Left ventricle myocardium inferior (tissue), 1 donor: Measurements from ENCODE around the gene DRAM2. TPM values are rescaled to one million over a fixed set of nuclear protein-coding genes. Genes with fewer than 3 reads are reported as not detected.
"Not testable (repeated sequence)": the region's sequence is repeated elsewhere in the genome, so short reads cannot be mapped to it uniquely, and the experiment has no call there.

ENCODE experiments used
- DNase-seq: peaks from one replicate; pipeline ENCODE4 v3.0.0-alpha.2; 2020
- H3K27ac ChIP-seq: fragments of 200-600 bp; replicated peaks from 2 replicates; pipeline ENCODE4 v1.8.0; 2021
- H3K27me3 ChIP-seq: fragments of 200-600 bp; 2 replicates; pipeline ENCODE4 v1.8.0; 2021; ENCODE audit warnings: low read depth
- H3K36me3 ChIP-seq: fragments of 200-600 bp; 2 replicates; pipeline ENCODE4 v1.8.0; 2021
- H3K4me1 ChIP-seq: fragments of 200-600 bp; 2 replicates; pipeline ENCODE4 v1.8.0; 2021
- H3K4me3 ChIP-seq: fragments of 200-600 bp; 2 replicates; pipeline ENCODE4 v1.8.0; 2021; ENCODE audit warnings: mild to moderate bottlenecking, moderate library complexity
- H3K9me3 ChIP-seq: fragments of 200-600 bp; replicated peaks from 2 replicates; pipeline ENCODE4 v1.8.0; 2021
- CTCF ChIP-seq: fragments of 200-600 bp; IDR thresholded peaks from 2 replicates; pipeline ENCODE4 v1.8.0; 2021; ENCODE audit warnings: antibody characterized with exemption, mild to moderate bottlenecking, borderline replicate concordance
- intact Hi-C: fragments of 100-400 bp; cut with micrococcal nuclease; formaldehyde crosslinking; loops from one replicate; pipeline ENCODE4 v1.11.0; 2022
- total RNA-seq: library from RNA; stranded (reverse); fragmentation: NEBNext Ultra II Directional; extraction: Animal tissue kit (Norgen Biotek cat#: 25700); gene quantifications from one replicate; pipeline ENCODE4 v1.2.1, GENCODE V29; 2021
- donor health status: DM: no; HTN: yes; CAD: no; lungs with severe emphysema.

The DRAM2 gene
- total RNA-seq, 1 donor from 2014 or later: 33.0 TPM

GRCh38 chr1:111085676-111086075, 54.2 kb downstream of the DRAM2 start:
- Histone ChIP-seq H3K9me3 (no peaks in the 10 kb centered on the region), H3K27ac (no peak overlapping the region), H3K4me1 (no peaks in the 10 kb centered on the region), H3K4me3 (no peak overlapping the region), H3K27me3 (no peaks in the 10 kb centered on the region), H3K36me3 (no peaks in the 10 kb centered on the region)
- TF ChIP-seq CTCF: no peak
- intact Hi-C loops: no loop called here
- no peak for DNase-seq

DNA sequence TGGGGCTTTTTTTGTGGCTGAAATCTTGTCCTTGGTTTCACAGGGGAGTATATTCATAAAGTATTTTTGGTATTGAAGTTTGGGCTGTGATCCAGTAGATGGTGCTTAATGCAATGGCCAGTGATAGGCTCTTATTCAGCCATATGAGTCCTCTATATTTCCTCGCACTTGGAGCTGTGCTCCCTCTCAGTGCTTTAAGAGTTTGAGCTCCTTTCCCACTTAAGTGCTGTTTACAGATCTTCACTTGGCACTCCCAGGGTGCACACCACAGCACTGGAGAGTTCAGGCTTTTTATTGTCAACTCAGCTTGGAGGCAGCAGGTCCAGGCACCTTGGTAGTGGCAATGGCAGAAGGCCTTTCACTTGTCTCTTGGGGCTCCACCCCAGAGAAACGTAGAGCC, 54.9 kb downstream of the DRAM2 start:
- intact Hi-C loops: no loop called here
- H3K36me3 ChIP-seq: no peaks in the 10 kb centered on the region
- no peak overlapping the region for H3K4me3 ChIP-seq
- H3K27ac ChIP-seq: no peak overlapping the region
- H3K27me3 ChIP-seq: no peaks in the 10 kb centered on the region
- peaks cover 4% of the 10 kb centered on the region for H3K9me3 ChIP-seq
- no peak for DNase-seq
- TF ChIP-seq CTCF: no peak
- H3K4me1 ChIP-seq: no peaks in the 10 kb centered on the region

DNA sequence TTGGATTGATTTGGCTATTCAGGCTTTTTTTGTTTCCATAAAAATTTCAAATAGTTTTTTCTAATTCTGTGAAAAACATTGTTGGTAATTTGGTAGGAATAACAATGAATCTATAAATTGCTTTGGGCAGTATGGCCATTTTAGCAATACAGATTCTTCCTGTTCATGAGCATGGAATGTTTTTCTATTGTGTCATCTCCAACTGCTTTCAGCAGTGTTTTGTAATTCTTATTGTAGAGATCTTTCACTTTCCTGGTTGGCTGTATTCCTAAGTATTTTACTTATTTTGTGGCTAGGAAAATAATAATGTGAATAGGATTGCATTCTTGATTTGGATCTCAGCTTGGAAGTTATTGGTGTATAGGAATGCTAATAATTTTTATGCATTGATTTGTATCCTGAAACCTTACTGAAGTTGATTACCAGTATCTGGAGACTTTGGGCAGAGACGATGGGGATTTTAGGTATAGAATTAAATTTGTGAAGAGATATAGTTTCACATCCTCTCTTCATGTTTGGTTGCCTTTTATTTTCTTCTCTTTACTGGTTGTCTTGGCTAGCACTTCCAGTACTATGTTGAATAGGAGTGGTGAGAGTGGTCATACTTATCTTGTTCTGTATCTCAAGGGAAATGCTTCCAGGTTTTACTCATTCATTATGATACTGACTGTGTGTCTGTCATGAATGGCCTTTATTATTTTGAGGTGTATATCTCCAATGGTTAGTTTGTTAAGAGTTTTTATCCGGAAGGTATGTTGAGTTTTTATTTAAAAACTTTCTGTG, 57.3 kb downstream of the DRAM2 start:
- intact Hi-C loops: no loop called here
- no peaks in the 10 kb centered on the region for H3K4me1 ChIP-seq
- H3K27me3 ChIP-seq: no peaks in the 10 kb centered on the region
- peaks cover 21% of the 10 kb centered on the region for H3K9me3 ChIP-seq
- no peaks in the 10 kb centered on the region for H3K36me3 ChIP-seq
- H3K4me3 ChIP-seq: no peak overlapping the region
- no peak for DNase-seq
- H3K27ac ChIP-seq: no peak overlapping the region
- no peak for TF ChIP-seq CTCF

- peaks cover 43% of the 10 kb centered on the region for H3K9me3 ChIP-seq
- H3K27me3 ChIP-seq, H3K36me3 ChIP-seq, H3K4me1 ChIP-seq, DNase-seq, H3K27ac ChIP-seq, intact Hi-C loops, H3K4me3 ChIP-seq: not testable (repeated sequence)
These were observed 60.6 kb downstream of the DRAM2 start for GRCh38 chr1:111079329-111079728.

DNA sequence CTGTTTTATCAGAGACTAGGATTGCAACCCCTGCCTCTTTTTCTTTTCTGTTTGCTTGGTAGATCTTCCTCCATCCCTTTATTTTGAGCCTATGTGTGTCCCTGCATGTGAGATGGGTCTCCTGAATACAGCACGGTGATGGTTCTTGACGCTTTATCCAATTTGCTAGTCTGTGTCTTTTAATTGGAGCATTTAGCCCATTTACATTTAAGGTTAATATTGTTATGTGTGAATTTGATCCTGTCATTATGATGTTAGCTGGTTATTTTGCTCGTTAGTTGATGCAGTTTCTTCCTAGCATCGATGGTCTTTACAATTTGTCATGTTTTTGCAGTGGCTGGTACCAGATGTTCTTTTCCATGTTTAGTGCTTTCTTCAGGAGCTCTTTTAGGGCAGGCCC, 62.6 kb downstream of the DRAM2 start:
- DNase-seq, H3K4me1 ChIP-seq, intact Hi-C loops, H3K4me3 ChIP-seq, H3K36me3 ChIP-seq, H3K27me3 ChIP-seq, H3K27ac ChIP-seq: not testable (repeated sequence)
- peaks cover 45% of the 10 kb centered on the region for H3K9me3 ChIP-seq

Other genes starting within 250 kb of the DRAM2 start
- 14.9 TPM for gene LRIF1, start 176.2 kb downstream of the DRAM2 start, total RNA-seq
- 14.0 TPM for gene CEPT1, start 130 bp upstream of the DRAM2 start, total RNA-seq
- 1.8 TPM for gene DENND2D, start 60.6 kb upstream of the DRAM2 start, total RNA-seq
- 1.1 TPM for gene CHI3L2, start 87.6 kb upstream of the DRAM2 start, total RNA-seq
- gene CHIA, start 150.8 kb upstream of the DRAM2 start, total RNA-seq: not detected